ENCODE results near the gene FUT1.

Gene FUT1

GRCh38 chr19:48714759-48715675 lies 37.4 kb downstream of the FUT1 start:
- Histone ChIP-seq H2AFZ (ENCODE audit: insufficient read depth, low read length, poor library complexity) (peak overlapping the region; percentile 68), H3K27me3 (ENCODE audit: insufficient read depth, low read length) (no peaks in the 10 kb centered on the region), H3K4ac (ENCODE audit: low read depth, low read length) (peak overlapping the region; percentile 63), H3K27ac (ENCODE audit: low read depth, low read length) (peak overlapping the region; percentile 40), H3K4me3 (ENCODE audit: low read depth, low read length) (peak overlapping the region; percentile 51), H3K18ac (ENCODE audit: low read length) (peak overlapping the region; percentile 59), H2BK120ac (ENCODE audit: insufficient read depth, low read length, poor library complexity) (peak overlapping the region; percentile 60), H3K14ac (ENCODE audit: low read length) (peak overlapping the region; percentile 95), H3K36me3 (ENCODE audit: control insufficient read depth in 1 of 2, insufficient read depth in 2 of 2, low read length in 2 of 2) (no peaks in the 10 kb centered on the region), H3K9me3 (ENCODE audit: insufficient read depth, low read depth, low read length) (peaks cover 2% of the 10 kb centered on the region), H4K12ac (ENCODE audit: low read depth, low read length) (peak overlapping the region; percentile 54), H4K8ac (ENCODE audit: low read depth, low read length) (peak overlapping the region; percentile 97), H3K79me1 (ENCODE audit: low read length) (peaks cover 7% of the 10 kb centered on the region), H3K4me1 (ENCODE audit: control insufficient read depth in 1 of 2, insufficient read depth in 2 of 2, low read length in 2 of 2) (peaks cover 13 to 20% of the 10 kb centered on the region in 2 experiments), H3K79me2 (ENCODE audit: control insufficient read depth, insufficient read depth, low read length, poor library complexity) (peaks cover 6% of the 10 kb centered on the region), H2BK12ac (ENCODE audit: low read length) (no peak overlapping the region), H3K4me2 (ENCODE audit: low read length) (peak overlapping the region; percentile 59), H4K91ac (ENCODE audit: low read depth, low read length) (peak overlapping the region; percentile 94), H2AK5ac (ENCODE audit: low read length) (peak overlapping the region; percentile 95), H3K9ac (ENCODE audit: low read length) (peak overlapping the region; percentile 63), H2BK5ac (ENCODE audit: low read depth, low read length, poor library complexity) (peak overlapping the region; percentile 54), H3K23ac (ENCODE audit: low read length) (no peak overlapping the region)
- DNase-seq: no peak
- no CpG with 5 or more reads among the region's 26 CpGs for WGBS (ENCODE audit: extremely low coverage, insufficient coverage, insufficient read length)

DNA sequence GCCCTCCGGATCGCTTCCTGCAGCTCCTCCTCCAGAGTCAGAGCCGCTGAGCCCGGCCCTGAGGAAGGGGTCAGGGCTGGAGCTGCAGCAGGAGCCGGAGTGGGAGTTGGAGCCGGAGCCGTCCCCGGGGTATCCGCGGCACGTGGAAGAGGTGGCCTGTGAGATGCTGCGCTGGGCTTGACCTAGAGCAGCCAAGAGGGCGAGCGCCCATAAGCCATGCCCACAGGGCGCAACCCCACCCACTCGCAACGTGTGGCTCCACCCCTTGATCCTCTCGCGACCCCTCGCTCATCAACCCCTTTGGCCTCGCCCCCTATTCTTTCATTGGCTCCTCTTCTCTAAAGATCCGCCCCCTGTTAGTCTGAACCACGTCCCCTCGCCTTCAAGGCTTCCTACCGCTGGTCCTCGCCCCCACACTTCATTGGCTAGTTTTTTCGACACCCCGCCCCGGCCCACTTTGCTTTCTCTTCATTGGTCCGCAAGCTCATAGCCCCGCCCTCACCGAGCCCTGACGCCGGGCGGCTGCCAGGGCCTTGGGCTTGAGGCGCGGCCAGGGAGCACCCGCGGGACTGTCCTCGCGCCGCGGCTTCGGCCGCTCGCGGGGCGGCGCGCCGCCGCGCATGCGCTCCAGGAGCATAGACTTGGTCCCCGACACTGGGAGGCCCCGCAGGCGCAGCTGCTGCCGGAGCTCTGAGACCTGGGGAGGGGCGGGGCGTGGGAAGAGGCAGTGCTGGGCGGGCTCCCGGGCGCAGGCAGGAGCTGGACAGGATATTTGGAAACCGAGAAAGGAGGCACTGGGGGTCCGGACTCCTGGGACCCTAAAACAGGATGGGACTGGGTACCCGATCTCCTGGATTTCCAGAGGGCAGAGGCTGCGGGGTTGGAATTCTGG lies 38.3 kb downstream of the FUT1 start:
- Histone ChIP-seq H2AK5ac (ENCODE audit: low read length) (peak overlapping the region; percentile 95), H3K27me3 (ENCODE audit: insufficient read depth, low read length) (no peaks in the 10 kb centered on the region), H3K79me2 (ENCODE audit: control insufficient read depth, insufficient read depth, low read length, poor library complexity) (peaks cover 6% of the 10 kb centered on the region), H2BK5ac (ENCODE audit: low read depth, low read length, poor library complexity) (peak overlapping the region; percentile 54), H3K9me3 (ENCODE audit: insufficient read depth, low read depth, low read length) (peaks cover 4% of the 10 kb centered on the region), H4K12ac (ENCODE audit: low read depth, low read length) (peak overlapping the region; percentile 76), H3K23ac (ENCODE audit: low read length) (no peak overlapping the region), H3K18ac (ENCODE audit: low read length) (peak overlapping the region; percentile 60), H3K4ac (ENCODE audit: low read depth, low read length) (peak overlapping the region; percentile 63), H4K8ac (ENCODE audit: low read depth, low read length) (peak overlapping the region; percentile 97), H3K27ac (ENCODE audit: low read depth, low read length) (peak overlapping the region; percentile 40), H3K4me1 (ENCODE audit: control insufficient read depth in 1 of 2, insufficient read depth in 2 of 2, low read length in 2 of 2) (peaks cover 13 to 20% of the 10 kb centered on the region in 2 experiments), H2BK12ac (ENCODE audit: low read length) (no peak overlapping the region), H2AFZ (ENCODE audit: insufficient read depth, low read length, poor library complexity) (peak overlapping the region; percentile 68), H3K9ac (ENCODE audit: low read length) (peak overlapping the region; percentile 63), H3K4me2 (ENCODE audit: low read length) (peak overlapping the region; percentile 92), H4K91ac (ENCODE audit: low read depth, low read length) (peak overlapping the region; percentile 94), H3K36me3 (ENCODE audit: control insufficient read depth in 1 of 2, insufficient read depth in 2 of 2, low read length in 2 of 2) (no peaks in the 10 kb centered on the region), H3K14ac (ENCODE audit: low read length) (peak overlapping the region; percentile 95), H3K79me1 (ENCODE audit: low read length) (peaks cover 7% of the 10 kb centered on the region), H3K4me3 (ENCODE audit: low read depth, low read length) (peak overlapping the region; percentile 76), H2BK120ac (ENCODE audit: insufficient read depth, low read length, poor library complexity) (peak overlapping the region; percentile 60)
- WGBS (ENCODE audit: extremely low coverage, insufficient coverage, insufficient read length): no CpG with 5 or more reads among the region's 67 CpGs
- DNase-seq: peak; percentile 99

DNA sequence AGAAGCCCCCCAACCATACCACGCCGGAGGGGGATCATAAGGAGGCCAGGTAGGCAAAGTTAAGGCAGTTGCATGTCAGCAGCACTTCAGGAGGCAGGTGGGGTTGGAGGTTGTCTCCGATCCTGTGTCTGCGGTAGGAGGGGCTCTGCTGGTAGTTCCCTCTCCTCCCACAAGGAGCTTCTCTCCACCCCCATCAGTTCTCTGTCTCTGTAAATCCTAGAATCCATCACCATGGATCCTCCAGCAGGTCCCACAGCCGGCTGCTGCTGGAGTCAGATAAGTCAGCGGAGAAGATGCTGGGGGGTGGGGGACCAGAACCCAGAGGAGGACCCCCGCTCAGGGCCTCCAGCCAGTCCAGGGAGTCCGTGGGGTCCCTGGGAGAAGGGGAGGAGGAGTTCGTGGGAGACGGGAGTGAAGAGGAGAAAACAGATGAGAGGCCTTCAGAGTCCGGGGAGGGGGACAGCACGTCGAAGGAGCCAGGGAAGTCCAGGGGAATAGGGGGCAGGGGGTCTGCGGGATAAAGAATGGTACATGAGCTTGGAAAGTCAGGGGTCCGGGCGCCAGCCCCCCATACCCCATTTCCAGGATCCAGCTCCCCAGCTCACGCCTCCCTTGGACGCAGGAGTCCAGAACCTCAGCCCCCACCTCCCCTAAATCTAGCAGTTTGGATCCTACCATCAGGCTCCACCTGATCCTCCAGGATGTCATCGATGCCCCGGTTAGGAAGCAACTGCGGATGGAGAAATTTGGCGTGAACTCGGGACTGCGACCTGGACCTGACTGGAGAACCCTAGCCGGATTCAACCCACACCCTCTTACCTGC lies 39.2 kb downstream of the FUT1 start:
- H3K18ac ChIP-seq (ENCODE audit: low read length): peak overlapping the region; percentile 60
- H3K9ac ChIP-seq (ENCODE audit: low read length): peak overlapping the region; percentile 3
- no peak overlapping the region for H2BK120ac ChIP-seq (ENCODE audit: insufficient read depth, low read length, poor library complexity)
- H2BK5ac ChIP-seq (ENCODE audit: low read depth, low read length, poor library complexity): no peak overlapping the region
- H3K79me2 ChIP-seq (ENCODE audit: control insufficient read depth, insufficient read depth, low read length, poor library complexity): peaks cover 6% of the 10 kb centered on the region
- peaks cover 7% of the 10 kb centered on the region for H3K79me1 ChIP-seq (ENCODE audit: low read length)
- WGBS (ENCODE audit: extremely low coverage, insufficient coverage, insufficient read length): no CpG with 5 or more reads among the region's 25 CpGs
- peak overlapping the region; percentile 61 for H2AFZ ChIP-seq (ENCODE audit: insufficient read depth, low read length, poor library complexity)
- peak overlapping the region; percentile 29 for H3K14ac ChIP-seq (ENCODE audit: low read length)
- no peak overlapping the region for H3K23ac ChIP-seq (ENCODE audit: low read length)
- no peak overlapping the region for H2AK5ac ChIP-seq (ENCODE audit: low read length)
- H3K36me3 ChIP-seq (ENCODE audit: control insufficient read depth in 1 of 2, insufficient read depth in 2 of 2, low read length in 2 of 2): no peaks in the 10 kb centered on the region
- H2BK12ac ChIP-seq (ENCODE audit: low read length): no peak overlapping the region
- no peak overlapping the region for H3K4ac ChIP-seq (ENCODE audit: low read depth, low read length)
- no peaks in the 10 kb centered on the region for H3K27me3 ChIP-seq (ENCODE audit: insufficient read depth, low read length)
- peak overlapping the region; percentile 92 for H3K4me2 ChIP-seq (ENCODE audit: low read length)
- peaks cover 4% of the 10 kb centered on the region for H3K9me3 ChIP-seq (ENCODE audit: insufficient read depth, low read depth, low read length)
- H4K8ac ChIP-seq (ENCODE audit: low read depth, low read length): peak overlapping the region; percentile 55
- peak overlapping the region; percentile 76 for H4K12ac ChIP-seq (ENCODE audit: low read depth, low read length)
- peak overlapping the region; percentile 76 for H3K4me3 ChIP-seq (ENCODE audit: low read depth, low read length)
- H4K91ac ChIP-seq (ENCODE audit: low read depth, low read length): peak overlapping the region; percentile 10
- no peak overlapping the region for H3K27ac ChIP-seq (ENCODE audit: low read depth, low read length)
- peaks cover 13 to 20% of the 10 kb centered on the region in 2 experiments for H3K4me1 ChIP-seq (ENCODE audit: control insufficient read depth in 1 of 2, insufficient read depth in 2 of 2, low read length in 2 of 2)
- peak in 1 of 2 donors; percentile 45 for DNase-seq
